Adrenal gland (tissue), 12 donors: ENCODE measurements around the gene SMAD3. TPM values are rescaled to one million over a fixed set of nuclear protein-coding genes. Genes with fewer than 3 reads are reported as not detected.

Experiments used
- DNase-seq, 7 donors: peaks; one replicate each; pipeline ENCODE4 v3.0.0-alpha.2; 2019 to 2020
- H3K27ac ChIP-seq, 5 donors: fragments of 200-600 bp; sonication (generic) in 4 of 5; 1 replicate in 3 of 5; 2 replicates in 2 of 5; pipeline versions ENCODE4 v1.5.1 to v1.8.0; 2016 to 2020; ENCODE audit warnings: mild to moderate bottlenecking in 1 of 5
- H3K27me3 ChIP-seq: fragments of 200-600 bp; 2 replicates; pipeline ENCODE4 v1.8.0; 2021
- H3K36me3 ChIP-seq, 2 donors: fragments of 200-600 bp; replicated peaks in 1 of 2; 1 replicate in 1 of 2; 2 replicates in 1 of 2; pipeline versions ENCODE4 v1.5.1 to v1.8.0; 2018 to 2022
- H3K4me1 ChIP-seq, 2 donors: fragments of 200-600 bp; replicated peaks in 1 of 2; 1 replicate in 1 of 2; 2 replicates in 1 of 2; pipeline versions ENCODE4 v1.5.1 to v1.8.0; 2018 to 2021
- H3K4me3 ChIP-seq, 4 donors: fragments of 200-600 bp; sonication (generic) in 3 of 4; one replicate each; pipeline ENCODE4 v1.5.1; 2016 to 2018
- H3K9me3 ChIP-seq, 3 donors: fragments of 200-600 bp; sonication (generic) in 1 of 3; replicated peaks in 1 of 3; 1 replicate in 2 of 3; 2 replicates in 1 of 3; pipeline versions ENCODE4 v1.5.1 to v1.8.0; 2016 to 2021
- CTCF ChIP-seq, 6 experiments: fragments of 450-650 bp in 4 of 6; fragments of 200-600 bp in 2 of 6; sonication (generic) in 1 of 6; IDR thresholded peaks; 1 replicate in 5 of 6; 2 replicates in 1 of 6; pipeline versions ENCODE4 v1.5.1 to v1.8.0; 2016 to 2021; ENCODE audit warnings: antibody characterized with exemption in 6 of 6, mild to moderate bottlenecking in 2 of 6, moderate library complexity in 1 of 6
- POLR2A ChIP-seq, 2 donors: fragments of 450-650 bp; IDR thresholded peaks; one replicate each; pipeline ENCODE4 v1.6.1; 2017; ENCODE audit warnings: antibody characterized with exemption in 2 of 2, mild to moderate bottlenecking in 2 of 2, moderate library complexity in 1 of 2
- WGBS, 4 donors: extraction: QIAGEN DNeasy Blood & Tissue Kit in 2 of 4; methylation state at CpG; one replicate each; pipeline versions ENCODE4 v1.1.5 to v1.1.7; 2013 to 2017; 5-methylcytosine and 5-hydroxymethylcytosine counted together
- intact Hi-C, 2 donors: fragments of 100-400 bp; cut with DNase I; formaldehyde crosslinking; loops; one replicate each; pipeline versions ENCODE4 v1.14.1 to v1.15.0; 2022 to 2023
- polyA plus RNA-seq, 3 donors: library from polyadenylated mRNA; stranded (reverse); fragments of 200-250 nt in 2 of 3; fragments of 350-450 nt in 1 of 3; fragmentation: Illumina TruSeq in 1 of 3; extraction: RNeasy Lipid Tissue Mini Kit (QIAGEN cat#74804) in 1 of 3; gene quantifications; one replicate each; pipeline ENCODE4 v1.2.3, GENCODE V29; 2013 to 2014
- total RNA-seq, 9 donors: library from RNA; depleted of rRNA in 4 of 9; stranded (reverse); fragments of >200 nt in 4 of 9; fragments of 120-200 nt in 1 of 9; fragmentation: NEBNext Ultra II Directional in 1 of 9; extraction: Animal tissue kit (Norgen Biotek cat#: 25700) in 1 of 9; gene quantifications; one replicate each; pipeline versions ENCODE4 v1.1.0 to v1.2.4, GENCODE V29; 2013 to 2023
- donor health status: healthy with polysubstance abuse.
- donor health status: Bipolar disorder and iron deficiency.
- donor health status: DM: yes; HTN: yes; CAD: no.
- donor health status: DM: no; HTN: no; CAD: no.
- donor health status: DM: no; HTN: no; CAD: no.
- donor health status: DM: yes; HTN: yes; CAD: no.

The SMAD3 gene
- total and polyA plus RNA-seq, 12 donors, result 6.4 to 92.0 (median 8.0) TPM

- H3K4me3 ChIP-seq, result no peak overlapping the region
- WGBS, 4 donors, result 58 to 73% (median 66%) methylated on average over 13 of the region's 13 CpGs
- intact Hi-C loops, result no loop called here
- no peaks in the 10 kb centered on the region for H3K9me3 ChIP-seq
- peaks cover 0 to 11% of the 10 kb centered on the region in 2 donors for H3K4me1 ChIP-seq
- no peak for DNase-seq
- H3K27ac ChIP-seq, result peak overlapping the region in 2 of 5 donors; percentile 4 to 75
- TF ChIP-seq POLR2A (IDR thresholded peaks at IDR 0.05) (no peak), CTCF (IDR thresholded peaks at IDR 0.05) (no peak)
- no peaks in the 10 kb centered on the region for H3K36me3 ChIP-seq
- no peaks in the 10 kb centered on the region for H3K27me3 ChIP-seq
Measured at GRCh38 chr15:67134067-67134838, 68.9 kb downstream of the SMAD3 start.

- Histone ChIP-seq H3K4me1 (peaks cover 0 to 11% of the 10 kb centered on the region in 2 donors), H3K27me3 (no peaks in the 10 kb centered on the region), H3K27ac (peak overlapping the region in 2 of 5 donors; percentile 4 to 75), H3K4me3 (no peak overlapping the region), H3K9me3 (no peaks in the 10 kb centered on the region), H3K36me3 (no peaks in the 10 kb centered on the region)
- intact Hi-C loops, result no loop called here
- 67 to 81% (median 73%) methylated on average over 4 of the region's 4 CpGs for WGBS, 4 donors
- DNase-seq, result peak in 1 of 7 donors; percentile 6
- TF ChIP-seq CTCF (IDR thresholded peaks at IDR 0.05), result no peak
- TF ChIP-seq POLR2A (IDR thresholded peaks at IDR 0.05), result no peak
Measured at GRCh38 chr15:67134871-67135492, 69.6 kb downstream of the SMAD3 start.

GRCh38 chr15:67135494-67135893, 70.1 kb downstream of the SMAD3 start:
- Histone ChIP-seq H3K9me3 (no peaks in the 10 kb centered on the region), H3K4me1 (peaks cover 0 to 11% of the 10 kb centered on the region in 2 donors), H3K27ac (peak overlapping the region in 1 of 5 donors; percentile 4), H3K27me3 (no peaks in the 10 kb centered on the region), H3K36me3 (no peaks in the 10 kb centered on the region), H3K4me3 (no peak overlapping the region)
- DNase-seq, result peak in 1 of 7 donors; percentile 15
- intact Hi-C loops, result no loop called here
- 64 to 84% (median 77%) methylated on average over 4 of the region's 4 CpGs for WGBS, 4 donors
- no peak for TF ChIP-seq POLR2A (IDR thresholded peaks at IDR 0.05)
- TF ChIP-seq CTCF (IDR thresholded peaks at IDR 0.05), result no peak

GRCh38 chr15:67136802-67137201, 71.4 kb downstream of the SMAD3 start:
- intact Hi-C loops, result no loop called here
- TF ChIP-seq POLR2A (IDR thresholded peaks at IDR 0.05), result no peak
- TF ChIP-seq CTCF (IDR thresholded peaks at IDR 0.05), result no peak
- peaks cover 0 to 11% of the 10 kb centered on the region in 2 donors for H3K4me1 ChIP-seq
- H3K9me3 ChIP-seq, result no peaks in the 10 kb centered on the region
- no peak for DNase-seq
- H3K4me3 ChIP-seq, result no peak overlapping the region
- H3K27ac ChIP-seq, result no peak overlapping the region
- H3K27me3 ChIP-seq, result no peaks in the 10 kb centered on the region
- no peaks in the 10 kb centered on the region for H3K36me3 ChIP-seq
- WGBS, 4 donors, result 90 to 93% (median 92%) methylated on average over 3 of the region's 3 CpGs
